Non-pigmented ciliary epithelial cell (primary cell): ENCODE results near the gene SLAIN1.
"Not testable (repeated sequence)": the region's sequence is repeated elsewhere in the genome, so short reads cannot be mapped to it uniquely, and the experiment has no call there.

Source experiments
- DNase-seq: peaks from one replicate; pipeline ENCODE4 v3.0.0-alpha.2; 2010; ENCODE audit warnings: low read depth

Gene SLAIN1

DNA sequence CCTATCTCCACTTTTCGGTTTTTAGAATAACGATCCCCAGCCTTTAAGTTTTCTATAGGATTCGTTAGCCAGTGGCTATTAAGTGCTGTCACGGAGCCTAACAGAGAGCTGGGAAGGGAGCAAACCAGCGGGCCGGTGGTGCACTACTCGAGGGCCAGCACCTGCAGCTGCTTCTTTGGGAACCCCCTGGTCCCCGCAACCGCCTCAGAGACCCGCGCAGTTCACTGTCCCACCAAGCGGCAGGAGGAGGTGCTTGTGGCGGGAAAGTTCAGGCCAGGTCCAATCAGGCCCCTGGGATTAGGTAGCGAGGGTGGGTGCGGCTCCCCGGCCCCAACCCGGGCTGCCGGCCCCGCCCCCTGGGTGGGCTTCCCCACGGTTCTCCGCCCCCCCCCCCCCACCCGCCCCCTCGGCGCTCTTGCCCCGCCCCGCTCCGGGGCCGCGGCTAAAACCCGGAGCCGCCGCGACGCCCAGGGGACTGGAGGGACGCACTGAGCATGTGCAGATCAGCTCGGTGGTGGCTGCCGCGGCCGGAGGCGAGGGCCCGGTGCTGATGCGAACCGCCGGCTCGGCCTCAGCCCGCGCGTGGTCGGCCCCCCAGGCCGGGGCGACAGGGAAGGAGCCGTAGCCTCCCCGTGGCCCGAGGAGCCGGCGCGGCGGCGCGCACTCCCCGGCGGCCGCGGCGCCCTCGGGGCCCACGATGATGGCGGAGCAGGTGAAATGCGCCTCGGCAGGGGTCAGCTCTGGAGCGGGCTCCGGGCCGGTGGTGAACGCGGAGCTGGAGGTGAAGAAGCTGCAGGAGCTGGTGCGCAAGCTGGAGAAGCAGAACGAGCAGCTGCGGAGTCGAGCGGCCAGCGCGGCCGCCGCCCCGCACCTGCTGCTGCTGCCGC lies at the start of gene SLAIN1:
Gene SLAIN1, plus strand, starts transcription at position 471 of the 887 bp plus-strand sequence. Its CDS starts 227 bp downstream, at position 698.
- no peak for DNase-seq

DNA sequence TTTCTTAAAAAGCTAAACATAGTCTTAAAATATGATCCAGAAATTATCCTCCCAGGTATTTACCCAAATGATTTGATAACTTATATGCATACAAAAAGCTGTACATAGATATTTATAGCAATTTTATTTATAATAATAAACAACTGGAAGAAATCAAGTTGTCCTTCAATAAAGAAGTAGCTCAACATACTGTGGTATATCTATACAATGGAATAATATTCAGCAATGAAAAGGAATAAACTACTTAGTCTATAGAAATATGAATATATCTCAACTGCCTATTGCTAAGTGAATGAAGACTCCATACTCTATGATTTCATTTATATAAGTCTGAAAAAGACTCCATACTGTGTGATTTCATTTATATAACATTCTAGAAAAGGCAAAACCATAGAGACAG lies 47.1 kb upstream of the SLAIN1 start:
- no peak for DNase-seq

DNA sequence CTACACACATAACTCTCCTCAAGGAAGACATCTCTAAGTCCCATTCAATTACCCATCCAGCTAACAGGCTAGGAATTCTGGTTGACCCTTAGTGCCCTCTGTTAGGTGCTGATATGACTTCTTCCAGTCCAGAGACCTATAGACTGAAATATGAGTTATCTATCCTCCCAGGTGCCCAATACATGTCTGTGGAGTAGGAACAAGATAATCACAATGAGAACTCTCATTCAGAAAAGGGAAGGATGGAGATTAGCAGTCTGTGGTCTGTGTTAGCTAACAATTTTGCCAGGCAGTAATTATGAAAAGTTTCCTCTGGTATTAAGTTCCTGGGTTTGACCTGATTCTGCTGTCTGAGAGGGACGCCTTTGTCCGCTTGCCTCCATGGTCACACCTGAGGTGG lies 44.2 kb upstream of the SLAIN1 start:
- DNase-seq, result no peak

DNA sequence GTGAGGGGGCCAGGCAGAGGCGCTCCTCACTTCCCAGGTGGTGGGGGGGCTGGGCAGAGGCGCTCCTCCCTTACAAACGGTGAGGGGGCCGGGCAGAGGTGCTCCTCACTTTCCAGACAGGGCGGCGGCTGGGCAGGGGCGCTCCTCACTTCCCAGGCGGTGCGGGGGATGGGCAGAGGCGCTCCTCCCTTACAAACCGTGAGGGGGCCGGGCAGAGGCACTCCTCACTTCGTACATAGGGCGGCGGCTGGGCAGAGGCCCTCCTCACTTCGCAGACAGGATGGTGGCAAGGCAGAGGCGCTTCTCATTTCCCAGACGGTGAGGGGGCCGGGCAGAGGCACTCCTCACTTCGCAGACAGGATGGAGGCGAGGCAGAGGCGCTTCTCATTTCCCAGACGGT lies 37.5 kb upstream of the SLAIN1 start:
- not testable (repeated sequence) for DNase-seq

DNA sequence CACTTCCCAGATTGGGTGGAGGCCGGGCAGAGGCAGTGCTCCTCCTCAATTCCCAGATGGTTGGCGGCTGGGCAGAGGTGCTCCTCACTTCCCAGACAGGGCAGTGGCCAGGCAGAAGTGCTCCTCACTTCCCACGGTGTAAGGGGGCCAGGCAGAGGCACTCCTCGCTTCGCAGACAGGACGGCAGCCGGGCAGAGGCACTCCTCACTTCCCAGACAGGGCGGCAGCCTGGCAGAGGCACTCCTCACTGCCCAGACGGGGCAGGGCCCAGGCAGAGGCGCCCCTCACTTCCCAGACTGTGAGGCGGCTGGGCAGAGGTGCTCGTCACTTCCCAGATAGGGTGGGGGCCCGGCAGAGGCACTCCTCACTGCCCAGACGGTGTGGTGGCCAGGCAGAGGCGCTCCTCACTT lies 36.6 kb upstream of the SLAIN1 start:
- no peak for DNase-seq

DNA sequence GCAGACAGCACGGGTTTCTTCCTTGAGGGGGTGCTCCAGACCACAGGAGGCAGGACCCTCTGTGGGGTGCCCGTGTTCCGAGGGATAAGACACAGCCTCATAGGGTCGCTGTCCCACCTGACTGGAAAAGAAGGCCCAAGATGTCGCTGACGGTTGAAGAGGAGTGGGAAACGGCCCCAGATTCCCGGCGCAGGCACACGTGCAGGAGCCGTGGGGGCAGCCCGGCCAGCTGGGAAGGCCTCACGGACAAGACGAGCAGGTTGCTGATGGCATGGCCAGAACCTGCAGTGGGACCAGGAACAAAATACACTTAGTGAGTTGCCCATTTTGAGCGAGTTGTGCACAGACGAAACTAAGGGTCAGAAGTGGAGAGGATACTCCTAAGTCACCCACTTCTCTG lies 35.2 kb upstream of the SLAIN1 start:
- not testable (repeated sequence) for DNase-seq

DNA sequence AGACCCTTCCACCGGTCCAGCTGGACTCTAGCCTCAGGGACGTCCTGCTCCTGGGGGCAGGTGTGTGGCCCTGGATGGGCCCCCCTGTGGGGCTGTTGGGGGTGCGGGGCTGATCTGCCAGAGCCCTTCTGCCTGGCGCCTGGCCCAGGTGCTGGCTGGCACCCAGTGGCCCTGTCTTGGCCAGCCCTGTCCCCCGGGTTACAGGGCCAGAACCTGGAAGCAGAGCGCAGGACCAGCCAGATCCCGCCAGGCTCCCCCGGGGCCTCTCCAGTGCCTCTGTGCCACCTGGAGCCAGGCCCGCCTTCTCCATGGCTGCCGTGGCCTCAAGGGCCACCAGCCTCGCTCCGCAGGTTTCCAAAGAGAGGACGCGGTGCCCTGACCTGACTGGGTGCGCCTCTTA lies 34.7 kb upstream of the SLAIN1 start:
- not testable (repeated sequence) for DNase-seq

DNA sequence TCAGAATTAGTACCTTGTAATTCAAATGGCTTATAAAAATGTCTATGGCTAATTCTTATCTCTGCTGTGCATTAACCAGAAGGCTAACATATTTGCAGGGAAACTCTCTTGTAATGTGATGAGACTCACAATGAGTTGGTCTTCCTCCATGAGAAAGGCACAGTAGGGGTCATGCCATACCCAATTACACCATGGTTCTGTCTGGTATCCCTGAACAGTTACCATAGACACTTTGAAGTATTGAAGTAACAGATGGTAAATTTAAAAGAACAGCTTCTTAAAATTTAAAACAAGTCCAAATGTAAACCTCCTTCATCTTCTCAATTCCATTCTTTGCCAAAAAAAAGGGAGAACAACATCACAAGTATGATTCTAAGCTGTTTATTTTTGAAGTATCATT lies 22.6 kb upstream of the SLAIN1 start:
- DNase-seq, result no peak

DNA sequence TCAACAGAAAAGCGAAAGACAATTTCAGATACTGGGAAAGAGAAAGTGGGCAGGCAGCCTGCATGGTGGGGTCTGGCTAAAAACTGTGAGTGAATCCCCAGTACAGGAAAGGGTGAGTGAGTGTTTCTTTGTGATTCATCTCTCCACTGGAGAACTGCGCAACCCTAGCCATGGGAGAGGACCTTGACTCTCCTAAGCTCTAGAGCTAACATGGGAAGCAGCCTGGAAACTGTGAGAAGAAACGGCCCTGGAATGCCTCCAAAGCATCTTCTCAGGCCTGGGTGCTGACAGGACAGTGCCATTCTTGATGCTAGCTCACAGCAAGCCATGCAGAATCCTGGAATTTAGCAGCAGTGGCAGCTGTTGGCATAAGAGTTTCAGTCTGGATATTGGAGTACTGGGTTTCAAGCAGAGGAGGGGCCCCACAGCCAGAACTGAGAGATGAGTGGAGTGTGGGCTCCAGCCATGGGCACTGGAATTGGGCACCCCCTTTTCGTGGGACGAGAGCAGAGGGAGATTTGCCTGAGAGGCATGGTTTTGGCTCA lies 18.7 kb upstream of the SLAIN1 start:
- DNase-seq, result no peak

DNA sequence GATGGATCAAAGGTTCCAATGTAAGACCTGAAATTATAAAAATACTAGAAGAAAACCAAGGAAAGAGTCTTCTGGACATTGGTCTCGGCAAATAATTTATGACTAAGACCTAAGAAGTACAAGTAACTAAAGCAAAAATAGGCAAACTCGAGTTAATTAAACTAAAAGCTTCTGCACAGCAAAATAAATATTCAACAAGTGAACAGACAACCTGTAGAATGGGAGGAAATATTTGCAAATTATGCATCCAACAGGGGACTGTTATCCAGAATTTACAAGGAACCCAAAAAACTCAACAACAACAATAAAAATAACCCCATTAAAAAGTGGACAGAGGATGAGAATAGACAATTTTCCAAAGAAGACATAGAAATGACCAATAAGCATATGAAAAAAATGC lies 9.7 kb upstream of the SLAIN1 start:
- DNase-seq, result no peak

DNA sequence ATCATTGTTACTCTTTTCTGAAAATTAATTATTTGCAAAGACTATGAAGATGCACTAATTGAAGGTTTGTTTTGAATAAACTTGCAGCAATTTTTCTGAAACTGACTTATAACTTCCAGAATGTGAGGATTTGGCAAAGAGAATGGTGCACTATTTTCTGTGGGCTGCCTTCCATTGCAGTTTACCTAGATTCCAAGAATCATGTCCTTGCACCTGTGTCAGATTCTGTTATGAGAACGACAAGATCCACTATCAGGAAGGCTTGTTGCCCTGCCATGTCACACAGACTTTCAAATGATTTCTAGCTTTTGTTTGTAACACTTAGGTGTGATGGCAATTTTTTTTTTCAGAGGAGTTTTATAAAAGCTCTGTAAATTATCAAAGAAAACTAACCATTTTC lies 5.6 kb upstream of the SLAIN1 start:
- no peak for DNase-seq

DNA sequence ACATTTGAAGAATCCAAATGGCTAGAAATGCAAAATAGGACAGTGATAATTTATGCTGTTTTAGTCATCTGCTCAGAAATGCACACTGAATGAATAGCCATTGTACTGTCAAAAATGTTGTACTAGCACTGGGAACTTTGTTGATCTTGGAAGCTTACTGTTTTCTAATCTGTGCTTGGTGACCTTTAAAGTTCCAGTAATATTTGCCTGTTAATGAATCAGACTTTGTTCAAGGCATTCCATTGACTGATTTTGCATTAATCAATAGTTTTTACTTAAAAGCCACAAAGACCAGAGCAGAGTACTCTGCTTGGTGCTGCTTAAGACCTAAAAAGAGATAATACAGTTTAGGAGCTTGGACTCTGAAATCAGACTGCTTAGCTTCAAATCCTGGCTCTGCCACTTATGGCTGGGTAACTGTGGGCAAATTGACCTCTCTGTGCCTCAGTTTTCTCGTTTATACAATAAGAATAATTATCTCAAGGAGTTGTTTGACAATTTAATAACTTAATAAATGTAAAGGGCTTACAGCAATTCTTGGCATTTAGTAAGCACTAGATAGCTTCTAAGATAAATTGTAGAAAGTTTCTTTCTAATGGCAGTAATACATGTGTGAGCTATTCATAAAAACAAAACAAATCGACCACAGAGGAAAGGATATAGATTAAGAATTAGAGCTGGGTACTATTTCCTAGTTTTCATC lies 4.6 kb upstream of the SLAIN1 start:
- DNase-seq, result no peak

DNA sequence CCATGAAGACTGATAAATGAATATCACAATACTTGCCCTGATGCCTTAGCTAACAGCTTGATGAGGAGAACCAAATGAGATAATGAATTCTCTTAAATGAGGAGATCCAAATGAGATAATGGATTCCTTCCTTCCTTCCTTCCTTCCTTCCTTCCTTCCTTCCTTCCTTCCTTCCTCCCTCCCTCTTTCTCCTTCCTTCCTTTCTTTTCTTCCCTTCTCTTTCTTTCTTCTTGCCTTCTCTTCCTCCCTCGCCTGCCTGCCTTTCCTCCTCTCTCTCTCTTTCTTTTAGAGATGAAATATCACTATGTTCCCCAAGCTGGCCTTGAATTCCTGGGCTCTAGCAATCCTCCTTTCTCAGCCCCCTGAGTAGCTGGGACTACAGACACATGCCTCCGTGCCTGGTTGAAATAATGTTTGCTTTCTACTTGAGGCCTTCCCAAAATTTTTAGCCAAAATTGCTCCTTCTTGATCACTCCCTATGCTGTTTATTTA lies 4.0 kb upstream of the SLAIN1 start:
- no peak for DNase-seq

DNA sequence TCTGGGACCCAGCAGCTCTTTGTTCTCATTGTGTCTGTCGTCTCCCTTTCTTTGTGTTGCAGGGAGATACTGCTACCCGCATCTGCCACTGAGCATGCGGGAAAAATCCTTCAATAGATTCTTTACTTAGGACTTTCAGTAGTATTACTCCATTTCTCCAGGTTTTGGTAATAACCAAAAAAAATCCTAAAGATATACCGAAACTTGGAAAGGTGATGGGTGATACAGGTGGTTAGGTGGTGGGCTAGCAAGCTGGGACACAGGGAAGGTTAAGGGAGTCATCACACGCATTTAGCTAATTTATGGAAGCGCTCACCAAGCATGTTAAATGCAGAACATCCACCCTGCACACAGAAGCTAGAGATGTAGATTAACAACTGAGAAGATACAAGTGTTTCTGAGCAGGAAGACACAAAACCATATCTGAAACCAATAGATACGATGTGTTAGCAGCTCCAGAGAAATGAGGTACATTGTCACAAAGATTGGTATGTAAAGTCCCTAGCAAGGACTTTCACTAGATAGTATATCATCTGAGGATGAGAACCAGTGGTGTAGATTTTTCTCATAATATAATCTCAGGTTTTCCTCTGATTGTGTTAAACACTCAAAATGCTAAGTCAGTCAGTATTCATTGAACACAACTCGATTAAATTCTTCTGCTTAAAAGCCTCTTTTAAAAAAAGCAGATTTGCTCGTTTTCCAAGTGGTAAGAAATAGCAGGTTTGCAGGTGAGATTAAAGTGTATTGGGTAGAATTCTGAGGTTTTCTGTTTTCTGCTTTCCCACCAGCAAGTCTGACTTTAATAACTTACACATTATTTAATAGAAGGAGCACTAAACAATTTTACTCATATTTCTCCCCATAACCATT lies 1.2 kb upstream of the SLAIN1 start:
- no peak for DNase-seq

DNA sequence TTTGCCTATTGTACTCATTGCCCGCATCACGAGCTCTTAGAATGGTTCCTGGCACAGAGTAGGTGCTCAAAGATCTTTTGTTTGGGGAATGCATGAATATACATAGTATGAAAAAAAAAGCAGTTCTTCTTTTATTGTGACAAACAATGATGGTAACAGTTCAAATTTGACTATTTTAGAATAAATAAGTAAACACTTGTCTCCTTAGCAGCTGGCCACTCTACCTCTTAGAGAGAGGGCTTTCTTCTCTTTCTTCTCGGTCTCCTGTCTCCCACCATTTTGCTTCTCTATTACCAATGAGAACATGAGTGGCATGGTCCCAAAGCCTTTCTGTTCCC lies 639 bp upstream of the SLAIN1 start:
- DNase-seq, result no peak

DNA sequence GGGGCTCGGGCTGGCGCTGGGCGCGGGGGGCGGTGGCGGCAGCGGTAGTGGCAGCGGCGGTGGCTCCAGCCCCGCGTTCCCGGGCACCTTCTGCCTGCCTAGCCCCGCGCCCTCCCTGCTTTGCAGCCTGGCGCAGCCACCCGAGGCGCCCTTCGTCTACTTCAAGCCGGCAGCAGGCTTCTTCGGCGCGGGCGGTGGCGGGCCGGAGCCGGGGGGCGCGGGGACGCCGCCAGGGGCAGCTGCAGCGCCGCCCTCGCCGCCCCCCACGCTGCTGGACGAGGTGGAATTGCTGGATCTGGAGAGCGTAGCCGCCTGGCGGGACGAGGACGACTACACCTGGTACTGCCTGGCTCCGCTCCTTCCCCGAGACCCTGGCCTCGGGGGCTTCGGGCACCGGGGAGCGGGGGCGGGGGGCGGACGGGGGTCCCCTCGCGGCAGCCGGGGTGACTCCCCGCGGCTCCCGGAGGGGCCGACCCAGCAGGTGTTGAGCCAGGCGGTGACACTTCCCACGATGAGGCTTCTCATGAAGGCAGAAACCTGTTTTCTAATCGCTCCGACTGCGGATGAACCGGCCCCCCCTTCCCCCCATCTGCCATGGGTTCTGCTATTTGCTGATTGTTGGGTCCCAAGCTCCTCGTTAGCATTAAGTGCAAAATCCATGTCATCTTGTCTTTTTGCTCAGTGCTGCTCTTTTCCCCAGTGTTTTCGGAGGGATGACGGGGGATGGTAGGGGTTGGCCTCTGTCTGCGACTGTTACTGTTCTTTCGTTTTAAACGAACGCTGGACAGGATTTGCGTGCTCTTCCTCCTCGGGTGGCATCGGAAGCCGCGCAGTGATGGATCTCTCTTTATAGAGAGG lies 943 bp downstream of the SLAIN1 start:
- no peak for DNase-seq

DNA sequence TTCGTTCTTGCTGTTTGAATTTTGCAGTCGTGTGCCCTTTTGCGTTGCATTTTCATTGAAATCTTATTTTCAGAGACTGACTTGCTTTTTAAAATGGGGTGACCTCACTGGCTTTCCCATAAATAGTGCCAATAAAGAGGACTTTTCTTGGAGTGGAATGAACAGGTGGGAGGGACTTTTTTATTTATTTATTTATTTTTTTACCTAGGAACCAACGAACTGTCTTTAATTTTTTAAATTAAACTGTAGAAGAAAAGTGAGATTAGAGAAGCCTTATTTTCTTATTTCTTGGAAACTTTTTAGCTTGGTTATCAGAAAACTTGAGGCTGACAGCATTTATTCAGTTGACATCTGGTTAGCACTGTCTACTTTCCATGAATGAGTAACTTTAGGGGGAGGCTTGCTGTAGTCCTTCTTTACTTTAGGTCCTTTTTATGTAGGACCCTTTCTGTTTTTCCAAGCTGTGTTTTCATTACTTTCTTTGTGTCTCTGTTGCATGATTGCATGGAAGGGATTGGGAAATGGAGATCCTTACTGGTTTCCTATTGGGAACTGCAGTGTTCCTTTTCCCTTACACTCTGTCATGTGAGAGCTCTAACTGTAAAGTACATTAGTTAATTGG lies 1.7 kb downstream of the SLAIN1 start:
- no peak for DNase-seq

DNA sequence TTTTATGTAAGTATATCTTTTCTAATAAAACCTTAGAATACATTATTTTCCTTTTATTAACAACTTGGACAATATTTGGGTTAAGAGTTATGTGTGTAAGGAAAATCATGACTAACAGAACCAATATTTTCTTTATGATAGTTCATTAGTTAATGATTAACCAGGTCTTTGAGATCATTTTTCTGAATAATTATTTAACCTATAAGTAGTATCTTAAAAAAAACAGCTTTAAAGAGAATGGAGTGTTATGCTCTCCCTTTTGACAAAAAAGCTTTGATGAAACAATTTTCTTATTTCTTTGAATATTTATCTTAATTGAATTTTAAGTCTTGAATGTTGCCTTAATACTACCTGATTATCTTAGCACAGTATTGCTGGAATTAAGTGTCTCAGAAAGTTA lies 3.8 kb downstream of the SLAIN1 start:
- no peak for DNase-seq

DNA sequence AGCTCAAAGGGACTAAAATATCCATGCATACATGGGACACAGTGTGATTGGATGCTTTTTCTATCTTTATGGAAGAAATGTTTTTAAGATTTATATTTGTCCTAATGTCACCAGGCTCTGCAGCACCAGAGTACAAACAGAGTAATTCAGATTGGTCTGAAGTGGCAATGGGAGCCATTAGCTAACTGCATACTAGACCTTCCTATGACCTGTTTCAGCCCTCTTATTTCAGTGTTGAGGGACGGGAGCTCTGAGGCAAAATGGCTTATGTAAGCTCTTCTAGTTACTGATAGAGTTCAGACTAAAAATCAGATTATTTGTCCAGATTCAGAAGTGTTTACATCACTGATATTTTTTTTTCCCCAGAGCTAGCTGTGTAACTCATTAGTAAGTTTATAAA lies 4.9 kb downstream of the SLAIN1 start:
- DNase-seq, result no peak

DNA sequence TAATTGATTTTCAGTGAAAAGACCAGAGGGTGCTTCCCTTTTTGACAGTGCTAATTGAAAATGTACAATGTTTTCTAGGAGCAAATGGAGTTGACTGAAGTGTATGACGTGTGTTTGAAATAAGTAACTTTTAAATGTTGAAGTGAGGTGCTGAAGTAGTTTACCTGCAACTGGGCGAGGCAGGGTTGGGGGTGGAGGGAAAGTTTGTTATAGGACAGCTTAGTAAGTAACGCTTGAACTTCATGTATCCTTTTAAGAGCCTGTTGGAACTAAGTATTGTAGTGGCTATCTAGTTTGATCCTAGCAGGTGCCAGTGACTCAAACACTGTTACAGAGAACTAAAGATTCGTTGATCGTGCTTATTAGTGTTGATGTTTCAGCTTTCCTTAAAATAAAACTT lies 5.9 kb downstream of the SLAIN1 start:
- no peak for DNase-seq
